Rectal smooth muscle tissue (tissue), 1 donor: Measurements from ENCODE around the gene MPV17L.

ENCODE experiments used
- H3K27ac ChIP-seq: one replicate; pipeline ENCODE4 v1.7.0; 2013; ENCODE audit warnings: low read depth, low read length, inconsistent platforms
- H3K27me3 ChIP-seq: one replicate; pipeline ENCODE4 v1.7.0; 2013; ENCODE audit warnings: low read length; ENCODE audit not compliant: control insufficient read depth, insufficient read depth
- H3K36me3 ChIP-seq: one replicate; pipeline ENCODE4 v1.7.0; 2013; ENCODE audit warnings: low read length; ENCODE audit not compliant: control insufficient read depth, insufficient read depth
- H3K4me1 ChIP-seq: one replicate; pipeline ENCODE4 v1.7.0; 2013; ENCODE audit warnings: low read length; ENCODE audit not compliant: control insufficient read depth, insufficient read depth
- H3K4me3 ChIP-seq: one replicate; pipeline ENCODE4 v1.7.0; 2013; ENCODE audit warnings: low read length
- H3K9ac ChIP-seq: one replicate; pipeline ENCODE4 v1.7.0; 2013; ENCODE audit warnings: low read length

Gene MPV17L

DNA sequence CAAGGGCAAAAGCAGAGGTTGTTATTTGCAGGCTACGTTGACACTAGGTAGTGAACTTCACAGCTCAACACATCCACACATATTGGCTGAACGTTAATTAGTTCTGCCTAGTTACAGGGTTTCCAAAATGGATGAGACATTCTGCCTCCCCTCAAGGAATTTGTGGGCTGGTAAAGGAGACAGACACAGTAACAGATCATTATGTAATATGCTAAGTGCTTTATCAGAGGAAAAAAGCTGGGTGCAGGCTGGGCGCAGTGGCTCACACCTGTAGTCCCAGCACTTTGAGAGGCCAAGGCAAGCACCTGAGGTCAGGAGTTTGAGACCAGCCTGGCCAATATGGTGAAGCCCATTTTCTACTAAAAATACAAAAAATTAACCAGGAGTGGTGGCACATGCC lies 65.0 kb downstream of the MPV17L start:
- Histone ChIP-seq H3K27ac (no peak overlapping the region), H3K27me3 (no peaks in the 10 kb centered on the region), H3K9ac (no peak overlapping the region)

DNA sequence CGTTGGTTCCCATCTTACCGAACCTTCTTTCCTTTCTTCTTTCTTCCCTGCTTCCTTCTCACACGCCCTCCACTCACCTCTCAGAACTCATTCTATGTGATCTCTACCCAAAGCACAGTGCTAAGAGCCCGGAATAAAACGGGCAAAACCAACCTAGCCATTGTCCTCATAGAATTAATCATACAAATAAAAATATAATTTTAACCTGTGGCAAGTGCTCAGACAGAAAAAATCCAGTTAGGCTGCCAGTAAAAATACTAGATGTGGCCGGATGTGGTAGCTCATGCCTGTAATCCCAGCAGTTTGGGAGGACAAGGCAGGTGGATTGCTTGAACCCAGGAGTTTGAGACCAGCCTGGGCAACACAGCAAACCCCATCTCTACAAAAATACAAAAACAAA lies 65.8 kb downstream of the MPV17L start:
- no peak overlapping the region for H3K9ac ChIP-seq

More for the DNA sequence above, 65.0 kb downstream of the MPV17L start:
- Histone ChIP-seq H3K4me3 (no peak overlapping the region), H3K4me1 (no peaks in the 10 kb centered on the region), H3K36me3 (no peaks in the 10 kb centered on the region)

More for the DNA sequence above, 65.8 kb downstream of the MPV17L start:
- H3K27ac ChIP-seq: no peak overlapping the region
- H3K36me3 ChIP-seq: no peaks in the 10 kb centered on the region
- no peaks in the 10 kb centered on the region for H3K27me3 ChIP-seq
- H3K4me1 ChIP-seq: no peaks in the 10 kb centered on the region
- no peak overlapping the region for H3K4me3 ChIP-seq
